Breast epithelium (tissue), 3 donors: ENCODE data around the gene POLR2F.

Experiments used
- CTCF ChIP-seq, 3 donors: fragments of 450-650 bp; IDR thresholded peaks; one replicate each; pipeline ENCODE4 v1.5.1; 2016 to 2017; ENCODE audit warnings: antibody characterized with exemption in 3 of 3, mild to moderate bottlenecking in 3 of 3, moderate library complexity in 3 of 3
- POLR2A ChIP-seq: fragments of 450-650 bp; IDR thresholded peaks from one replicate; pipeline ENCODE4 v1.6.1; 2016; ENCODE audit warnings: antibody characterized with exemption, mild to moderate bottlenecking, moderate library complexity
- POLR2AphosphoS5 ChIP-seq, 3 donors: sonication (generic); formaldehyde crosslinking; IDR thresholded peaks; one replicate each; pipeline ENCODE4 v1.6.1; 2017; ENCODE audit warnings: antibody characterized with exemption in 3 of 3

GRCh38 chr22:37926358-37926757 is 27.1 kb upstream of the POLR2F start:
- TF ChIP-seq CTCF (IDR thresholded peaks at IDR 0.05), result no peak
- no peak for TF ChIP-seq POLR2A
- TF ChIP-seq POLR2AphosphoS5 (IDR thresholded peaks at IDR 0.05), result no peak
